Activated CD8-positive, alpha-beta memory T cell treated with anti-CD3 and anti-CD28 coated beads, Interleukin-2, amount 50 U/mL, for 1 hour (primary cell): ENCODE measurements around the gene IKBKE.

Experiments used
- DNase-seq: peaks from one replicate; pipeline ENCODE4 v3.0.0-alpha.2; 2020; ENCODE audit errors: extremely low read depth

The IKBKE gene

DNA sequence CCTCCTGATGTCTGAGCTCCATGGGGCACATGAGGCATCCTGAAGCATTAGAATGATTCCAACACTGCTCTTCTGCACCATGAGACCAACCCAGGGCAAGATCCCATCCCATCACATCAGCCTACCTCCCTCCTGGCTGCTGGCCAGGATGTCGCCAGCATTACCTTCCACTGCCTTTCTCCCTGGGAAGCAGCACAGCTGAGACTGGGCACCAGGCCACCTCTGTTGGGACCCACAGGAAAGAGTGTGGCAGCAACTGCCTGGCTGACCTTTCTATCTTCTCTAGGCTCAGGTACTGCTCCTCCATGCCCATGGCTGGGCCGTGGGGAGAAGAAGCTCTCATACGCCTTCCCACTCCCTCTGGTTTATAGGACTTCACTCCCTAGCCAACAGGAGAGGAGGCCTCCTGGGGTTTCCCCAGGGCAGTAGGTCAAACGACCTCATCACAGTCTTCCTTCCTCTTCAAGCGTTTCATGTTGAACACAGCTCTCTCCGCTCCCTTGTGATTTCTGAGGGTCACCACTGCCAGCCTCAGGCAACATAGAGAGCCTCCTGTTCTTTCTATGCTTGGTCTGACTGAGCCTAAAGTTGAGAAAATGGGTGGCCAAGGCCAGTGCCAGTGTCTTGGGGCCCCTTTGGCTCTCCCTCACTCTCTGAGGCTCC, 26.0 kb downstream of the IKBKE start:
- DNase-seq, result no peak

DNA sequence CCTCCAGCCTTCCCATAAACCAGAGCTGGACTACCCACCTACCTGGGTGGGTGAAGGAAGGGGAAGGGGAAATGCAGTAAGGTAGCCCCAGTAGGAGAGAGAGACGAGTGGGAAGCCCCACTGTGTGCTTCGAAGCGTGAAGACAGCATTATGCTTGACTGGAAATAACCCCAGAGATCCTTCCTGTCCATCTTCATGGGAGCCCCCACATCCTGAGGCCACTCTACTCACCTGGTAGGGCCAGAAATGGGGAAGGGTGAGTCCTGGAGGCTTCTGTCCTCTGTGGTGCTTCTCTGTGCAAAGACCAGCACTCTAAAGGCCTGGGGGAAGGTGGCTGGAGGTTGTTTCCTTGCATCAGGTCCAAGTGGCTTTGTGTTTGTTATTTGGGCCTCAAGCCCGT, 27.1 kb downstream of the IKBKE start:
- DNase-seq, result no peak

DNA sequence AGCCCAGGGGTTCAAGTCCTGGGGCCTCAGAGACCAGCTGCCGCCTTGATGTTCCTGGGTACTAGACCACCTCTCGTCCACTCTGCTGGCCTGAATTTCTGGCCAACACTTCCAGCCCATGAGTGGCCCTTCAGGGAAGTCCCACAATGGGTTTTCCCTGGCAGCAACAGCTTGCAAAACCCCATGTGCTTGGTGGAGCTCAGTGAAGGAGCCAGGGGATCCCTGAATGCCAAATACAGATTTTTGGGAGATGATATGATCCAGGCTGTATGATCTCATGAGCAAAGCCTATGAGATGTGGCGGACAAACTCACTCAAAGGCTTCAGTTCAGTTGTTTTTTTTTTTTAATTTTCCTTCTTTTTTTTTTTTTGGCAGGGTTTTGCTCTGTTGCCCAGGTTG, 27.5 kb downstream of the IKBKE start:
- no peak for DNase-seq

DNA sequence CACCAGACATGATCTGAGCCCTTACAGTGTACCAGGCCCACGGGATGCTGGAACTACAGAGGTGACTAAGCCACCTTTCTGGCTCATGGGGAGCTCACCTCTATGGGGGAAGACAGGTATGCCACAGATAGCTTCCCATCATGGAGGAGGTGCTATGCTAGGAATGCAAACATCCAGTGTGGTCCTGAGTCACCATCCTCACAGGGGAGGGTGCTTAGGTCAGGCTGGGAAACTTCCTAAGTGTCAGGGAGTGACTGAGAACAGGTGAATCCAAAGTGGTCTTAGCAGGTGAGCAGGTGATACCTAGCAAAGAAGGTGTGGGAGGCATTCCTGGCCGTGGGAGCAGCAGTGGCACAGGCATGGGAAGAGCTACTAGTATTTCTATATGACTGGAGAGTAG, 28.4 kb downstream of the IKBKE start:
- DNase-seq, result no peak

DNA sequence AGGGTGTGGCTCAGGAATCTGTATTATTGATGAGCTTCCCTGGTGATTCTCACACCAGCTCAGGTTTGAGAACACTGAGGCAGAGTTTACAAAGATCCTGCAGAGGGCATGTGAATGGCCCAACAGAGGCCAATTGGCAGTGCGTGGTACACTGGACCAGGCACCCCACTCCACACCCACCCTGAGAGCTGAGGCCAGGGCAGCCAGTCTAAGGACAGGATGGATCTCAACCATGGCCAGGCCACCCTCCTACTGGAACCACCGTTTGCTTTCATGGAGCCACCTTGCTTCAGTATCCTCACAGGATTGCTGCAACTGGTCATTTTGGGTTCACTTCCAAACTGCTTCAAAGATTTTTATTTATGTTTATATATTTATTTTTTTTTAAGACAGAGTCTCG, 29.8 kb downstream of the IKBKE start:
- no peak for DNase-seq

DNA sequence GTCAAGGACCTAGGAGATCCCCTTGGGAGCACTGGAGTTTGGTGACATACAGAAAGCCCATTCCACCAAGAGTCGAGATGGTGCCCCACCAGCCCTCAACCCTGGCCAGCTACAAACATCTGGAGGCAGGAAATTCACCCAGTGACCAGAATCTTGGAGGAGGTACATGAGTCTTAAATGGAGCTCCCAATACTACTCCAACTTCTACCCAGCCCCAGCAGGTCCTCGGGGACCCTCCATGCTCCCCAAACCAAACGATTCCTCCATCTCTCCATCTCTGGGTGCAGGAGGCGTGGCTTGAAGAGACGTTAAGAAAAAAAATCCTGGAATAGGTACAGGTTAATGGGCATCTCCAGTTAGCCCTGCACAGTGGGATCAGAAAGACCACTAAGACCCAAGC, 31.6 kb downstream of the IKBKE start:
- DNase-seq, result no peak

DNA sequence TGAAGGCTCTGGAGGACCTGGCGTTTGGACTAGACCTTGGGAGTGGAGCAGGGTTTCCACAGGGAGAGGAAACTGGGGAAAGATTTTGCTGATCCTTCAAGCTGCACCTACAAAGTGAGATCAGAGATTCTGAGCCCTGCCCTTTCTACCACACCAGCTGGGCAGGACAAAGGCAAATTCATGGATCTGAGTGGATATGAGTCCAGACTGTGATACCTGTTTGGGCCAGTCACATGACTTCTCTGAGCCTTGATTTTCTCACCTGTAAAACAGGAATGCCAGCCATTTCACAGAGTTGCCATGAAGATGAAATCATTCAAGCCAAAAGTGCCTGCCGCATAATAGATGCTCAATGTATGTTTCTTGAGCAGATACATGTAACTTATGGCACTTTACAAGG, 32.1 kb downstream of the IKBKE start:
- no peak for DNase-seq

DNA sequence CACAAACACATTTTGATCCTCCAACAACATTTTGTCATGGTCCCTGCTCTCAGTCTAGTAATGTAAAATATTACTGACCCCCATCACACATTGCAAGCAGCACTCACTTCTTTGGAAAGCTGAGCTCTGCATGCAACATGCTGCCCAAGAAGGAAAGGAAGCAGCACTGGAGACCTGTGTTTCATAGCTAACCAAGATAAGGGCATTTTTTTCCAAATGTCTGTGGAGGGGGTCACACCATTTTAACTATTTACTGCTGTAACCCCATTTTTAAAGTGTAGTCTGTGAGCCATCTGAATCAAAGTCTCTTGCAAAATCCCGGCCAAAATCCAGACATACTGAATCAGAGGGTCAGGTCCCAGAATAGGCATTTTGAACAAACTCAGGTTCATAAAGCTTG, 32.5 kb downstream of the IKBKE start:
- no peak for DNase-seq

DNA sequence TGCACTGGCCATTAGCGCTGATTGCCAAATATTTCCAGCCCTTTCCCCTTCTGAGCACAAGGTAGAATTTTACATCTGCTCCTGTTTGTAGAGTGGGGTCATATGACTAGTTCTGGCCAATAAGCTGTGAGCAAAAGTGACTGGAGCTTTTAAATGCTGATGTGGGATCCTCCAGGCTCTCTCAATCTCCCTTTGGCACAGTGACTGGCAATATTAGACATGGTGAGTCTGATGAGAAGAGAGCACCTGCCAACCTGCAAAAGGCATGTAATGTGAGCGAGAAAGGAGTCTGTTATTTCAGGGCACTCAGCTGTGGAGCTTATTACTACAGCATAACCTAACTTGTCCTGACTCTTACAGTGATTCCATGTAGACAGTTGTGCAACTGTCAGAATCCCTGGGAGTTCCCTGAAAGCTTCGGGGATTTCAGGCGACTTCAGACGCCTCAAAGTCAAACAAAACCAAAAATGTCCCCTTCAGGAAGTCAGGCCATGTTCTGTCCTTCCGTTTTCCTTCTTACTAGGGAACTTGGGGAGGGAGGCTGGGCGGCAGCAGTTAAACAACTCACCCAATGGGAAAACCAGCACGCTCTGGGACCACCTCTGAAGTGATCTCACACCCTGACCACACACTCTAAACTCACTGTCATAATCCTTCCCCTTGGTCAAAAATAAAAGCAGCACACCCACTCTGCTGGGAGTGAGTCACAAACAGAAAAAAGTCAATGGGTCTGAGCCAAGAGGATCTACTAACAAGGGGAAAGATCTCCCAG, 33.5 kb downstream of the IKBKE start:
- no peak for DNase-seq

DNA sequence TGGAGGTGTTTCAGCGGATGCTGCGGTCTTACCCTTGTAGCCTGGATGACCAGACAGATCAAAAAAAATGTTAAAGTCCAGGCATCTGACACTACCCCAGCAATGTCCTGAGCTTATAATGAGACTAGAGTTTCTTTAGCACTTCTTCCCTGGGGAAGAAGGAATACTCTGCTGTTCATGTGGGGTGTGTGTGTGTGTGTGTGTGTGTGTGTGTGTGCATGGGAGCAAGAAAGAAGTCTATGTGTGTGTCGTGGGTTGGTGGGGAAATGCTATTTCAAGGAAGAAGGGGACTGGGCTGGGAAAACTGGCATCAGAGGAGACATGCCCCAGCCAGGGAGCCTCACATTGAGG, 34.1 kb downstream of the IKBKE start:
- no peak for DNase-seq

DNA sequence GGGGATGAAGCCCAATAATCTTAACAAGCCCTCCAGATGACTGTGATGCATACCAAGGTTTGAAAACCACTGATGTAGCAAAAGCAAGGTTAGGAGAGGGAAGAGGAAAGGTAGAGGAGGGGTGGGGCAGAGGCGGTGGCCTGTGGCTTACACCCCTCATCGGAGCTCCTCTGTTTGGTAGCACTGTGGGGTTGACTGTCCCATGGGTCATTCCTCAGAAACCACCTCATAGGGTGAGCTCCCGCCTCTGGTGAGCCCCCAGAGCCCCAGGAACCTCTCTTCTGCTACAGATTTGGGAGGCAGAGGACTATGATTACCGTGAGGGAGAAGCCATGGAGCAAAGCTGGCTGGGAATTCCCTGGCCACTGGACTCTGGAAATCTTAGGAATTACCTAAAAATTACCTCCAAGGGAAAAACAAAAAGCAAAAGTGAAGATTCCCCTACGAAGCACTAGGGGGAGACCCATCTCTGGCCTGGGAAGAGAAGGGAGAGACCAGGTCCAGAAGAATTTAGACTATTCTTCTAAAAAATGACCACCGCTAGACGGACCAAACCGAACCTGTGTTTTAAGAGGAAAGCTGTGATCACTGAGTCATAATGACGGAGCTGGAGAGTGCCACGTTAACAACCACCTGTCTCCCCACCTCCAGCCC, 35.6 kb downstream of the IKBKE start:
- no peak for DNase-seq

DNA sequence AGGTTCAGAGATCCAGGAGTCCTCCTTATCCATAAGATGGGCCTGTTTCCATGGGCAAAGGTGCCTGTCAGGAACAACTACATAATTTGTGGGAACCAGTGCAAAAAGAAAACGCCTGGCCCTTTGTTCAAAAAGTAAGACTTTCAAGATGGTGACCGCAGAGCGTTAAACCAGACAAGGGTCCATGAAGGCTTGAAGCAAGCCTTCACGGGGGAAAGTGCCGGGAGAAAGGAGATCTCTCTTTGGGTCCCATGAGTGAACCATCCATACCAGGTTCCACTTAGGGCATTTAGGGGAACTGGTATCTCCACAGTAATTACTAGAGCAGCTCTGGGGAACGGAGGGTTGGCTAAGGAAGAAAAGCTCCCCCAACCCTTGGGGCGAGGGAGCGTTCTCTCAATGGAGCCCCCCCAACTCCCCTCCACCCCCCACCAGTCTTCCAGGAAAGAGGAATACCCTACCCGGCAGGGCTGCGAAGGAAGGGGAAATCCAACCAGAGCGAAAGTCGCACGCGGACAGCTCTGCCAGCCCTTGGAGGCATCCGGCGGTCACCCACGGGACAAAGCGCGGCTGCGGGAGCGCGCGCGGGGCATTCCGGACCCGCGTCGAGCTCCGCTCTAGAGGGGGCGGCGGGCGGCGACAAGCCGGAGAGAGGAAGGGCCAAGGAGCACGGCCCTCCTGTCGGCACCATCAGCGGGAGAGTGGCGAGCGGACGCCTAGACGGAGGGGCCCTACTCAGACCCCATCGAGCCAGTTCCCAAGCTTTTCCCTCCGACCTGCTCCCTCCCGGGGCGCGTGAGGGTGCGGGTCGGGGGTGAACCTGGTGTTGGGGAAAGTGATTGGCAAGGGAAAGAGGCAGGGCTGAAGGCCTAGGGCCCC, 36.4 kb downstream of the IKBKE start:
- DNase-seq, result no peak

DNA sequence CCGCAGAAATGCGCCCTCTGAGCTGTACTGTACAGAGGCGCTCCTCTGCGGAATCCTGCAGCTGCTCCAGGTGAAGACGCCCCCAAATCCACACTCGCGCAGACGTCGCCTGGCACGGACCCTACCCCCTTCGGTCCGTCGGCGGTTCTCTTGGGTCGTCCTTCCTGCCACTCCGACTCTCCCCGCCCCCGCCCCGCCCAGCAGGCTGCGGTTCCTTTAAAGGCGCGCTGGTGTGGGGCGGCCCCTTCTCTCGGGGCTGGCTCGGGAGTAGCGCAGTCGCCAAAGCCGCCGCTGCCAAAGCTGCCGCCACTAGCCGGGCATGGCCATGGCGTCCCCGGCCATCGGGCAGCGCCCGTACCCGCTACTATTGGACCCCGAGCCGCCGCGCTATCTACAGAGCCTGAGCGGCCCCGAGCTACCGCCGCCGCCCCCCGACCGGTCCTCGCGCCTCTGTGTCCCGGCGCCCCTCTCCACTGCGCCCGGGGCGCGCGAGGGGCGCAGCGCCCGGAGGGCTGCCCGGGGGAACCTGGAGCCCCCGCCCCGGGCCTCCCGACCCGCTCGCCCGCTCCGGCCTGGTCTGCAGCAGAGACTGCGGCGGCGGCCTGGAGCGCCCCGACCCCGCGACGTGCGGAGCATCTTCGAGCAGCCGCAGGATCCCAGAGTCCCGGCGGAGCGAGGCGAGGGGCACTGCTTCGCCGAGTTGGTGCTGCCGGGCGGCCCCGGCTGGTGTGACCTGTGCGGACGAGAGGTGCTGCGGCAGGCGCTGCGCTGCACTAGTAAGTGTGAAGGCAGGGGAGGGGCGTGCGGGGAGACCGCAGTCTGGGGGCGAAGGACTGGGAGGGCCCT, 37.2 kb downstream of the IKBKE start, which contains the start of gene RASSF5:
Gene RASSF5 (plus strand): TSS at position 248 of the 846 bp plus-strand sequence. CDS start 72 bp downstream, at position 320.
- DNase-seq, result peak; percentile 26

DNA sequence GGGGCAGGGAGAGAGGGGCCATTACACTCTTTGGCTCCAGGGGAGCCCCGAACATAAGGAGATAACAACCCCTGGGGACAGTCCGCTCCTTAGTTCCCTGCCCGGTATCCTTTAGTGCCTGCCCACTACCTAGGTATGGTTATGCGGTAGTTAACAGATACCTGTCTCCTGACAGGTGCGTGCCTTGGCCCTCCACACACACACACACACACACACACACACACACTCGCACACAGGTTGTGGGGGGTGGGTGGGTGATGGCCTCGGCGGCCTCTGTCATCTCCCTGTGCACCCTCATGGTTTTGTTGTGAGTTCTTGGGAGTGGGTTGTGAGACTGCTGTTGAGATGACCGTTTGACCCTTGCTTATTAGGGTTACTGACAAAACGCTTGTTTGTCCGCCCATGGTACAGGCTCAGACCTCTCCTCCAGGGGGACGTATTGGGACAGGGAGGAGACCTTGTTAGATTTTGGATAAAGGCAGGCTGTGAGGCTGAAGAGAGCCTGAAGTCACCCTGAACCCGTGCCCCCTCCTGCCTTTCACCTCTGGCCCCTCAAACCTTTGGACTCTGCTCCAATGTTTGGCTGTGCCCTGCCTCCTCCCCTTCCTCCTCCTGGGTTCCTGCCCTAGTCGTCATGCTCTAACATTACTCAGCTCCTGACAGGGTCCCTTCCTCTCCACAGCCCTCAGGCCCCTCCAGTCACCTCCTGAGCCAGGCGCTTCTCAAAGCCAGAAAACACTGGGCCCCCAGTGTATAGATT, 38.0 kb downstream of the IKBKE start:
- no peak for DNase-seq

DNA sequence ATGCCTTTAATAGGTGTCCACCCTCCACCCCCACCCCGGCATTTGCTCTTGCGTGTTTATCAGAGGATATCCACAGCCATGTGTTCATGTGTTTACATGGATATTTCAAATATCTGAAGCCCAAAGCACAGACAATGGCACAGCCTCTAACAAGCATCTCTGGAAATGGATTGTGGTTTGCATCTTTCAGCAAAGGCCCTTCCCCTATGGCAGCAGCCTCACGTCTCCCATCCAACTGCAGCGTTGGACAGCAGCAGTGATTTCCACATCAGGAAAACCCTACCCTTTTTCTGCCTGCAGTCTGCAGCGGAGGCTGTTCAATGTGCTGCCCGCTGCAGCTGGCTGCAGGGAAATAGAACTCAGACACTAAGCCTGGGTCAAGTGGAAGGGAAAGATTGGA, 38.7 kb downstream of the IKBKE start:
- no peak for DNase-seq

DNA sequence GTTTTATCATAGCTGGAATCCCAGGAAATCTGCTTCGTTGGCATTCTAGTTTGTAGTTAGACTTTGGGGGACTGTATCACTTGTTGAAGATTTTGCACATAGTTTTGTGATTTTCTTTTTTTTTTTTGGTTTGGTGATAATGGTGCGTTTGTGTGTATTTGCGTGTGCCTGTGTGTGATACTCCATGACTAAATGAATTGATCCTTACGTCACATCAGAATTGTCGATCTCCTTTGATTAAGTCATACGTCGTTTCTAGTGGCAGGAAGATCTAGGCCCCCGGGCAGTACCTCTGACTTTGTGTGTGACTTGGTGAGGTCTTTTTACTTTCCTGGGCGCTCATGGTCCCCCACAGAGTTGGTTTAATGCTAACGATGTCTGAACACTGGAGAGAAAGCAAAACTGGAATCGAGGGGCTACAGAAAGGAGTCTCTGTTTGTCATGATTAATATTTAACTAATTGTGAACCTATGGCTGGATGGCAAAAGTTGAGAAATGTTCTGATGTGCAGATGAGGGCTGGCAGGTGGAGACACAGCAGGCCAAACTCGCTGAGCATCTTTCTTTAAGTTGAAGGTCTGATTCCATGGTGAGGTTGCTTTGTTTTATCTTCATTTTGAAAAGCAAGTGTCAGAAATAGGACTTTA, 39.5 kb downstream of the IKBKE start:
- no peak for DNase-seq

DNA sequence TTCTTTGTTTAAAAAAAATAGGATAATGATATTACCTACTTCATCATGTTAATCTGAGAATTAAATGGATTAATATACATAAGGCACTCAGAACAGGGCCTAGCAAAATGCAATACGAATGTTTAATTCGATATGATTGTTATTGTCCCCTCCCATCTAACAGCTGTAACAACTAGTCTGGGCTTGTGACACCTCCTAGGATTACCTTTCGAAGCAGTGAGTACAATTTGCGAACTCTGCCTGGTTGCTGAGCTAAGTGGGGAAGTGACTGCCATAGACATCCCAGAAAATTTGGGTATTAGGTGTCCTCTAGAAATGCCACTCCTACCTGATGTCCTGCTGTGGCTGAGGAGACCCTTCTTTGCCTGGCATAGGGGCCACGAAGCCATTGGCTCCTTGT, 40.1 kb downstream of the IKBKE start:
- DNase-seq, result no peak

DNA sequence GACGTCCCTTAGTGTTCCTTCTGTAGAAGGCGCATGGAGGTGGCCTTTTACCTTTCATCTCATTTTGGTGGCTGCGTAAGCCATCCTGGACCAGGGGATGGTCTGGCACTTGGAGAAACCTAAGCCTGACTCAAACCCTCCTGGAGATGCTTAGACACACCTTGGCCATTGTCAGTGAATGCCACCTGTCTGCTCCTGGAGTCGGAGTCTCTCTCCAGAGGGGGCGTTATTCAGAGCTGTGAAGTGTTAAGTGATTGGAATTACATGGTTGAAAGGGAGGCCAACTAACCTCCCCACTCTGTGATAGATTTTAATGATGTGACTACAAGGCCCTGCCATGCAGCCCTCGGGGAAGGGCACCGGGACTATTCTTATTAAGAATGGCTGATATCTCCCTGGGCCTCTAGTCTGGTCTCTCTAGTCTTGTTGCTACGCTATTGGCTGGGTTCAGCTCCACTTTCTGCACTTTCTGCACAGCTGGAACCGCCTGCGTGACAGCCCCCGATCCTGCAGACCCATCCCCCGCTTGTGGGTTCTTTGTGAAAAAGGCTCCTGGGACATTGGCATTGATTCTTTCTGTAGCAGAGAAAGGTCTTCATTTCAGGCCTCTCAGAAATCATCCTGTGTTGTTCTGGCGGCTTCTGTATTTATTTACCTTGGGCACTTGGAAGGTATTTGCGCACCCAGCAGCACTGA, 41.2 kb downstream of the IKBKE start:
- no peak for DNase-seq
